OCI-LY1 (cell line): Measurements from ENCODE around the gene RASA3.
A peak's percentile ranks its signal among the peaks of the same experiment; 100 is the strongest.
"Not testable (repeated sequence)": the region's sequence is repeated elsewhere in the genome, so short reads cannot be mapped to it uniquely, and the experiment has no call there.

Source experiments
- H2AFZ ChIP-seq: fragments of 200-600 bp; sonication (generic), shearing (Covaris generic); 2 replicates; pipeline ENCODE4 v1.6.0; 2014; ENCODE audit warnings: antibody characterized with exemption, mild to moderate bottlenecking, low read length
- H3F3A ChIP-seq: fragments of 200-600 bp; sonication (generic), shearing (Covaris generic); 2 replicates; pipeline ENCODE4 v1.6.0; 2014; ENCODE audit warnings: mild to moderate bottlenecking, antibody characterized with exemption, low read length, moderate library complexity; ENCODE audit not compliant: insufficient read depth
- H3K27ac ChIP-seq: fragments of 200-600 bp; sonication (generic); 2 replicates; pipeline ENCODE4 v1.5.1; 2014; ENCODE audit warnings: low read length, mixed run types, mild to moderate bottlenecking, low read depth; ENCODE audit not compliant: poor library complexity, severe bottlenecking
- H3K27me3 ChIP-seq: fragments of 200-600 bp; sonication (generic); 2 replicates; pipeline ENCODE4 v1.6.0; 2014; ENCODE audit warnings: antibody characterized with exemption, mild to moderate bottlenecking, low read length, moderate library complexity; ENCODE audit not compliant: insufficient read depth
- H3K36me3 ChIP-seq: fragments of 200-600 bp; sonication (generic); 2 replicates; pipeline ENCODE4 v1.6.1; 2014; ENCODE audit warnings: mild to moderate bottlenecking, antibody characterized with exemption, low read length, moderate library complexity, mixed read lengths; ENCODE audit not compliant: insufficient read depth
- H3K4me1 ChIP-seq: fragments of 200-600 bp; sonication (generic); 2 replicates; pipeline ENCODE4 v1.5.1; 2014; ENCODE audit warnings: mild to moderate bottlenecking, low read length, moderate library complexity; ENCODE audit not compliant: insufficient read depth, severe bottlenecking
- H3K4me2 ChIP-seq: fragments of 200-600 bp; sonication (generic), shearing (Covaris generic); 2 replicates; pipeline ENCODE4 v1.6.1; 2014; ENCODE audit warnings: low read length
- H3K4me3 ChIP-seq: fragments of 200-600 bp; sonication (generic); 2 replicates; pipeline ENCODE4 v1.5.1; 2014; ENCODE audit warnings: low read length, low read depth, mild to moderate bottlenecking, mixed read lengths; ENCODE audit not compliant: poor library complexity, severe bottlenecking
- H3K79me2 ChIP-seq: fragments of 200-600 bp; shearing (Covaris generic); 2 replicates; pipeline ENCODE4 v1.6.1; 2016; ENCODE audit warnings: mixed run types, low read length, mixed read lengths; ENCODE audit not compliant: insufficient read depth
- H3K9ac ChIP-seq: fragments of 200-600 bp; sonication (generic), shearing (Covaris generic); 2 replicates; pipeline ENCODE4 v1.6.1; 2014; ENCODE audit warnings: mild to moderate bottlenecking, low read length, mixed read lengths
- H3K9me2 ChIP-seq: fragments of 200-600 bp; sonication (generic), shearing (Covaris generic); 2 replicates; pipeline ENCODE4 v1.6.1; 2014; ENCODE audit warnings: low read depth, mild to moderate bottlenecking, low read length, mixed read lengths
- H3K9me3 ChIP-seq: fragments of 200-600 bp; shearing (Covaris generic); 2 replicates; pipeline ENCODE4 v1.6.1; 2014; ENCODE audit warnings: low read length, mixed read lengths
- H4K20me1 ChIP-seq: fragments of 200-600 bp; sonication (generic), shearing (Covaris generic); 2 replicates; pipeline ENCODE4 v1.6.0; 2016; ENCODE audit warnings: mild to moderate bottlenecking, low read length; ENCODE audit not compliant: insufficient read depth
- EZH2 ChIP-seq: fragments of 200-600 bp; sonication (generic), shearing (Covaris generic); IDR thresholded peaks from 2 replicates; pipeline ENCODE4 v1.8.0; 2017; ENCODE audit warnings: borderline replicate concordance, mixed run types, mild to moderate bottlenecking, antibody characterized with exemption, low read length, moderate library complexity, mixed read lengths
- TF ChIP-seq, protein P1 (sequence below): fragments of 200-600 bp; sonication (generic), shearing (Covaris generic); IDR thresholded peaks from 2 replicates; pipeline ENCODE4 v1.5.1; 2017; ENCODE audit warnings: mild to moderate bottlenecking, antibody characterized with exemption, low read length, moderate library complexity, mixed read lengths

Gene RASA3

DNA sequence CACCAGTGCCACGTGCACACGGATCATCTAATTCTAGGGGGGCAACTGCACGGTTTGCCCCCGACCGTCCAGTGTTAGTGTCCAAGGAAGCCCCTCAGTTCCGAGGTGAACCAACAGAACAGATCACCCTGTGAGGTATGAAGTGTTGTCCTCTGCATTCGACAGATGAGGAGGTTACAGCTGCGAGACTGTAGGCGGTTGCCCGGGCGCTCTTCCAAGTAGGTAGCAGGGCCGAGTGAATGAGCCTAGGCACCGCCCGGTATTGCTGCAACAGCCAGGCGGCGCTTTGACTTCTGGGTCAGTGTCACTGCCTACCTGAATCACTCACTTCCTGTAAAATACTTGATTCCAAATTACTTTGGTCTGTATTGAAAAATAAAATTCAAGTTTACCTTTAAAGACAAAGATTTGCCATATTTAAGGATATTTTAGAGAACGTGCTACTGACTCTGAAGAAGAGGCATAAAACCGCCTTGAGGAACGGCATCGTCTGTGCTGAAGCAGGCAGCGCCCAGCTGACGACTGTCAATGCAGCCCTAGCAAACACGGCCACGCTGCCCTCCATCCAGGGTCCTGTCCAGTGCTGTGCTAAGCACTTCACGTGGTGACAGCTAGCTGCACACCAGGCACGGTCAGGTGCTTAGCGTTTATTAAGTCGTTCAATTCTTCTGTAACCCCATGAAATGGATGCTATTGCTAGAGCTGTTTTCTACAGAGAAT lies 19.3 kb upstream of the RASA3 start:
- Histone ChIP-seq H4K20me1 (no peaks in the 10 kb centered on the region), H3K4me3 (peak overlapping the region; percentile 3), H3K79me2 (no peaks in the 10 kb centered on the region), H3K9me3 (no peaks in the 10 kb centered on the region), H3K36me3 (no peaks in the 10 kb centered on the region), H2AFZ (no peak overlapping the region), H3K9ac (no peak overlapping the region), H3K4me1 (peaks cover 31% of the 10 kb centered on the region), H3K4me2 (peak overlapping the region; percentile 12; the same call in 1 of the 2 replicates), H3K27ac (peak overlapping the region; percentile 26), H3K9me2 (no peaks in the 10 kb centered on the region), H3K27me3 (no peaks in the 10 kb centered on the region), H3F3A (no peaks in the 10 kb centered on the region)
- no peak for TF ChIP-seq EZH2
- TF ChIP-seq, protein P1, sequence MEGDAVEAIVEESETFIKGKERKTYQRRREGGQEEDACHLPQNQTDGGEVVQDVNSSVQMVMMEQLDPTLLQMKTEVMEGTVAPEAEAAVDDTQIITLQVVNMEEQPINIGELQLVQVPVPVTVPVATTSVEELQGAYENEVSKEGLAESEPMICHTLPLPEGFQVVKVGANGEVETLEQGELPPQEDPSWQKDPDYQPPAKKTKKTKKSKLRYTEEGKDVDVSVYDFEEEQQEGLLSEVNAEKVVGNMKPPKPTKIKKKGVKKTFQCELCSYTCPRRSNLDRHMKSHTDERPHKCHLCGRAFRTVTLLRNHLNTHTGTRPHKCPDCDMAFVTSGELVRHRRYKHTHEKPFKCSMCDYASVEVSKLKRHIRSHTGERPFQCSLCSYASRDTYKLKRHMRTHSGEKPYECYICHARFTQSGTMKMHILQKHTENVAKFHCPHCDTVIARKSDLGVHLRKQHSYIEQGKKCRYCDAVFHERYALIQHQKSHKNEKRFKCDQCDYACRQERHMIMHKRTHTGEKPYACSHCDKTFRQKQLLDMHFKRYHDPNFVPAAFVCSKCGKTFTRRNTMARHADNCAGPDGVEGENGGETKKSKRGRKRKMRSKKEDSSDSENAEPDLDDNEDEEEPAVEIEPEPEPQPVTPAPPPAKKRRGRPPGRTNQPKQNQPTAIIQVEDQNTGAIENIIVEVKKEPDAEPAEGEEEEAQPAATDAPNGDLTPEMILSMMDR = peak; percentile 28

DNA sequence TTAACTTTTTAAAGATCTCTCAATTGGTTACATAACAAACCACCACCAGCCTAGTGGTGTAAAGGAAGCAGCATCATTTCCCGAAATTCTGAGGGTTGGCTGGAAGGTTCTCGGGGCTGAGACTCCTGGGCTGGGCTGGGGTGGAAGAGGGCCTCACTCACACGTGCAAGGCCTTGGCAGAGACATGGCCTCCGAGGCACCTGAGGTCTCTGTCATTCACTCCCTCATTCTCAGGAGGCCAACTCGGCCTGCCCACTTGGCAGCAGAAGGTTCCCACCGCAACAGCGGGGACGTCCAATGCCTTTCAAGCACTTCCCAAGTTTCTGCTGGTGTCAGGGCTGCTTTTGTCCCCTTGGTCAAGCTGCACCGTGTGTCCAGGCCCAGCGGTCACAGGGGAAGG lies 18.6 kb upstream of the RASA3 start:
- H3K27ac ChIP-seq = peak overlapping the region; percentile 26

DNA sequence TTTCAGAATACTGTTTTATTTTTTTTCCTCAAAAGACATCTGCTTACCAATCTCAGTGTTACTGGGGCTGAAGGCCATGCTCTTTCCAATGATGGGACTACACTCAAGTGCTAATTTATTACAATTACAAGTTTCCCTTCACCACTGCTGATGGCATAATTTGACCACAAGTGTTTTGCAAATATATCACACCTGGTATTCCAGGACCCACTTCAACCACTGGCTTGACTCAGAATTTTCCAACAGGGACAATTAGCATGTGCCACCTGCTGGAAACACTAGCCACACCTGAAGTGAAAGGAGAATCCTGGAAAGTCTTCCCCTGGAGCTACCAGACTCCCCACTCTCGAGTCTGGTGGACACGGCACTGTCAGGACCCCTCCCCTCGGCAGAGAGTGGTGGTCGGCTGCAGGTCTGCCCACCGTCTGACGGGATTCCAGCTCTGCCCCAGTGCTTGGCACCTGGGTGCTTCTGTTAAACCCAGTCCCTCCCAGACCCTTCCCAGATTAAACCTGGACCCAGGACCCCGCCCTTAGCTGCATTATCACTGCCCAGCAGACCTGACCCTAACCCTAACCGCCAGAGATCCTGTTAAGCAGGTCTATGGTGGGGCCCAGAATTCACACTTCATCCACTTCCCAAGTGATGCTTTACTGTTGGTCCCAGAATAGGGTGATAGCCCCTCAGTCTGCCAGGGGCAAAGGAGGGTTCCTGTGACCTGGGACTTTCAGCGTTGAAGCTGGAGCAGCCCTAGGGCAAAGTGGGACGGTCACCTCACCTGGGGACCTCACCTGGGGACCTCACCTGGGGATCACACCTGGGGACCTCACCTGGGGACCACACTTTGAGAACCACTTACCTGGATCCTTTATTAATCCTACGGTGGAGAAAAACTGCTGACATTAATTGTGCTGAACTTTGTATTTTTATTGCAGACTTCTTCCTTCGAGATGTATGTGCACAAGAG lies 17.6 kb upstream of the RASA3 start:
- Histone ChIP-seq H2AFZ (no peak overlapping the region), H3K36me3 (no peaks in the 10 kb centered on the region), H3K9me2 (no peaks in the 10 kb centered on the region), H3K27me3 (no peaks in the 10 kb centered on the region), H3K9me3 (no peaks in the 10 kb centered on the region), H3K4me1 (peaks cover 48% of the 10 kb centered on the region), H3K79me2 (no peaks in the 10 kb centered on the region), H3F3A (no peaks in the 10 kb centered on the region), H3K4me3 (no peak overlapping the region), H3K4me2 (no peak overlapping the region), H3K27ac (no peak overlapping the region), H3K9ac (no peak overlapping the region), H4K20me1 (no peaks in the 10 kb centered on the region)
- no peak for TF ChIP-seq EZH2
- TF ChIP-seq, protein P1 = no peak

More for the DNA sequence above, 18.6 kb upstream of the RASA3 start:
- H4K20me1 ChIP-seq = no peaks in the 10 kb centered on the region
- H3K79me2 ChIP-seq = no peaks in the 10 kb centered on the region
- no peaks in the 10 kb centered on the region for H3K27me3 ChIP-seq
- TF ChIP-seq, protein P1 = no peak
- no peak for TF ChIP-seq EZH2
- no peaks in the 10 kb centered on the region for H3K9me2 ChIP-seq
- peak overlapping the region; percentile 3 for H3K4me3 ChIP-seq
- H3K9me3 ChIP-seq = no peaks in the 10 kb centered on the region
- H2AFZ ChIP-seq = no peak overlapping the region
- H3K4me2 ChIP-seq = peak overlapping the region; percentile 12; the same call in 1 of the 2 replicates
- H3F3A ChIP-seq = no peaks in the 10 kb centered on the region
- peaks cover 38% of the 10 kb centered on the region for H3K4me1 ChIP-seq
- no peaks in the 10 kb centered on the region for H3K36me3 ChIP-seq
- no peak overlapping the region for H3K9ac ChIP-seq

DNA sequence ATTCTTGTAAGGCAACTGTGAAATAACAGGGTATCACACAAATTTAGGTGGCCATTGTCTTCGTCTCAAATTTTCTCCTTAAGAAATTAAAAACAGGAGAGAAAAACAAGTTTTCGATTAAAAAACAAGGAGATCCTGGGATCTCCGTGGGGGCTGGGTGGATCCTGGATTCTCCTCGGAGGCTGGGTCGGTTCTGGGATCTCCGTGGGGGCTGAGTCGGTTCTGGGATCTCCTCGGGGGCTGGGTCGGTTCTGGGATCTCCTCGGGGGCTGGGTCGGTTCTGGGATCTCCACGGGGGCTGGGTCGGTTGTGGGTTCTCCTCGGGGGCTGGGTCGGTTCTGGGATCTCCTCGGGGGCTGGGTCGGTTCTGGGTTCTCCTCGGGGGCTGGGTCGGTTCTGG lies 16.5 kb upstream of the RASA3 start:
- not testable (repeated sequence) for H3K79me2 ChIP-seq, H3K9ac ChIP-seq, H3K36me3 ChIP-seq, H3K9me2 ChIP-seq, H3K27me3 ChIP-seq, H3K4me3 ChIP-seq, H2AFZ ChIP-seq, H4K20me1 ChIP-seq, H3K9me3 ChIP-seq, H3F3A ChIP-seq
- peaks cover 60% of the 10 kb centered on the region for H3K4me1 ChIP-seq
- peak overlapping the region; percentile 7; the same call in 1 of the 2 replicates for H3K4me2 ChIP-seq
- peak overlapping the region; percentile 78 for H3K27ac ChIP-seq
